SU-DHL-6 (cell line): Measurements from ENCODE around the gene DCAF5.

ENCODE experiments used
- H2AFZ ChIP-seq: fragments of 200-600 bp; sonication (generic); 2 replicates; pipeline ENCODE4 v1.6.1; 2014; ENCODE audit warnings: low read depth, mild to moderate bottlenecking, moderate library complexity, mixed read lengths, antibody characterized with exemption, low read length; ENCODE audit not compliant: severe bottlenecking
- H3F3A ChIP-seq: fragments of 200-600 bp; shearing (Covaris generic); 2 replicates; pipeline ENCODE4 v1.6.0; 2016; ENCODE audit warnings: antibody characterized with exemption, mild to moderate bottlenecking; ENCODE audit not compliant: insufficient read depth
- H3K27ac ChIP-seq: fragments of 200-600 bp; sonication (generic); 2 replicates; pipeline ENCODE4 v1.5.1; 2016; ENCODE audit warnings: low read depth, mild to moderate bottlenecking, low read length, moderate library complexity, mixed read lengths
- H3K27me3 ChIP-seq: fragments of 200-600 bp; sonication (generic), shearing (Covaris generic); 2 replicates; pipeline ENCODE4 v1.6.0; 2014; ENCODE audit warnings: mild to moderate bottlenecking, low read length
- H3K36me3 ChIP-seq: fragments of 200-600 bp; sonication (generic); 2 replicates; pipeline ENCODE4 v1.6.1; 2014; ENCODE audit warnings: mild to moderate bottlenecking, low read length, mixed read lengths
- H3K4me2 ChIP-seq: fragments of 300-600, 200-600 bp; shearing (Covaris generic), sonication (generic); 2 replicates; pipeline ENCODE4 v1.6.0; 2014; ENCODE audit warnings: low read length, low read depth, mild to moderate bottlenecking; ENCODE audit not compliant: poor library complexity, severe bottlenecking
- H3K4me3 ChIP-seq: fragments of 200-600 bp; sonication (generic); 2 replicates; pipeline ENCODE4 v1.5.1; 2014; ENCODE audit warnings: antibody characterized with exemption, low read length, mild to moderate bottlenecking, mixed read lengths; ENCODE audit not compliant: insufficient read depth, poor library complexity, severe bottlenecking
- H3K79me2 ChIP-seq: fragments of 200-600 bp; sonication (generic); 2 replicates; pipeline ENCODE4 v1.6.1; 2014; ENCODE audit warnings: mild to moderate bottlenecking, low read length, moderate library complexity; ENCODE audit not compliant: insufficient read depth
- H3K9ac ChIP-seq: fragments of 200-600 bp; sonication (generic); 2 replicates; pipeline ENCODE4 v1.7.0; 2014; ENCODE audit warnings: mild to moderate bottlenecking, low read length
- H3K9me2 ChIP-seq: fragments of 200-600 bp; sonication (generic); replicated peaks from 2 replicates; pipeline ENCODE4 v1.6.1; 2014; ENCODE audit warnings: low read length; ENCODE audit not compliant: insufficient read depth
- H3K9me3 ChIP-seq: fragments of 200-600 bp; sonication (generic); 2 replicates; pipeline ENCODE4 v1.6.1; 2014; ENCODE audit warnings: low read length, mixed read lengths; ENCODE audit not compliant: insufficient read depth
- H4K20me1 ChIP-seq: fragments of 200-600 bp; sonication (generic); 2 replicates; pipeline ENCODE4 v1.6.1; 2014; ENCODE audit warnings: low read depth, mild to moderate bottlenecking, antibody characterized with exemption, low read length, moderate library complexity, mixed read lengths
- EZH2phosphoT487 ChIP-seq: fragments of 200-600 bp; sonication (generic), shearing (Covaris generic); conservative IDR thresholded peaks from 2 replicates; pipeline ENCODE4 v1.6.1; 2018; ENCODE audit warnings: mild to moderate bottlenecking, antibody characterized with exemption, low read length, moderate library complexity, mixed read lengths
- TF ChIP-seq, protein P1 (sequence below): fragments of 200-600 bp; sonication (generic); IDR thresholded peaks from one replicate; pipeline ENCODE4 v1.5.1; 2017; ENCODE audit warnings: antibody characterized with exemption, mild to moderate bottlenecking, low read length, moderate library complexity; ENCODE audit not compliant: insufficient read depth, poor library complexity, severe bottlenecking

DCAF5 gene

GRCh38 chr14:69142101-69142500 lies 10.8 kb downstream of the DCAF5 start:
- no peaks in the 10 kb centered on the region; the same call in 1 of the 2 replicates for H4K20me1 ChIP-seq
- no peak overlapping the region for H2AFZ ChIP-seq
- no peak overlapping the region for H3K4me3 ChIP-seq
- H3K4me2 ChIP-seq = no peak overlapping the region
- H3K9ac ChIP-seq = no peak overlapping the region
- no peaks in the 10 kb centered on the region for H3K36me3 ChIP-seq
- no peak overlapping the region for H3K27ac ChIP-seq
- no peaks in the 10 kb centered on the region for H3F3A ChIP-seq
- no peaks in the 10 kb centered on the region for H3K27me3 ChIP-seq
- H3K9me2 ChIP-seq = no peaks in the 10 kb centered on the region
- H3K79me2 ChIP-seq = peaks cover 44% of the 10 kb centered on the region
- no peaks in the 10 kb centered on the region for H3K9me3 ChIP-seq
- TF ChIP-seq, protein P1, sequence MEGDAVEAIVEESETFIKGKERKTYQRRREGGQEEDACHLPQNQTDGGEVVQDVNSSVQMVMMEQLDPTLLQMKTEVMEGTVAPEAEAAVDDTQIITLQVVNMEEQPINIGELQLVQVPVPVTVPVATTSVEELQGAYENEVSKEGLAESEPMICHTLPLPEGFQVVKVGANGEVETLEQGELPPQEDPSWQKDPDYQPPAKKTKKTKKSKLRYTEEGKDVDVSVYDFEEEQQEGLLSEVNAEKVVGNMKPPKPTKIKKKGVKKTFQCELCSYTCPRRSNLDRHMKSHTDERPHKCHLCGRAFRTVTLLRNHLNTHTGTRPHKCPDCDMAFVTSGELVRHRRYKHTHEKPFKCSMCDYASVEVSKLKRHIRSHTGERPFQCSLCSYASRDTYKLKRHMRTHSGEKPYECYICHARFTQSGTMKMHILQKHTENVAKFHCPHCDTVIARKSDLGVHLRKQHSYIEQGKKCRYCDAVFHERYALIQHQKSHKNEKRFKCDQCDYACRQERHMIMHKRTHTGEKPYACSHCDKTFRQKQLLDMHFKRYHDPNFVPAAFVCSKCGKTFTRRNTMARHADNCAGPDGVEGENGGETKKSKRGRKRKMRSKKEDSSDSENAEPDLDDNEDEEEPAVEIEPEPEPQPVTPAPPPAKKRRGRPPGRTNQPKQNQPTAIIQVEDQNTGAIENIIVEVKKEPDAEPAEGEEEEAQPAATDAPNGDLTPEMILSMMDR = no peak
- TF ChIP-seq EZH2phosphoT487 = no peak

- no peak overlapping the region for H3K9ac ChIP-seq
- no peak overlapping the region for H3K4me2 ChIP-seq
- no peaks in the 10 kb centered on the region for H3K27me3 ChIP-seq
- H3K36me3 ChIP-seq = no peaks in the 10 kb centered on the region
- no peak overlapping the region for H2AFZ ChIP-seq
- H3K4me3 ChIP-seq = no peak overlapping the region
- no peak for TF ChIP-seq EZH2phosphoT487
- TF ChIP-seq, protein P1 = no peak
- no peaks in the 10 kb centered on the region for H3K9me2 ChIP-seq
- no peaks in the 10 kb centered on the region for H3F3A ChIP-seq
- H4K20me1 ChIP-seq = no peaks in the 10 kb centered on the region; the same call in 1 of the 2 replicates
- H3K79me2 ChIP-seq = peaks cover 44% of the 10 kb centered on the region
- no peaks in the 10 kb centered on the region for H3K9me3 ChIP-seq
- no peak overlapping the region for H3K27ac ChIP-seq
Observed at GRCh38 chr14:69141550-69141949, 11.4 kb downstream of the DCAF5 start.

DNA sequence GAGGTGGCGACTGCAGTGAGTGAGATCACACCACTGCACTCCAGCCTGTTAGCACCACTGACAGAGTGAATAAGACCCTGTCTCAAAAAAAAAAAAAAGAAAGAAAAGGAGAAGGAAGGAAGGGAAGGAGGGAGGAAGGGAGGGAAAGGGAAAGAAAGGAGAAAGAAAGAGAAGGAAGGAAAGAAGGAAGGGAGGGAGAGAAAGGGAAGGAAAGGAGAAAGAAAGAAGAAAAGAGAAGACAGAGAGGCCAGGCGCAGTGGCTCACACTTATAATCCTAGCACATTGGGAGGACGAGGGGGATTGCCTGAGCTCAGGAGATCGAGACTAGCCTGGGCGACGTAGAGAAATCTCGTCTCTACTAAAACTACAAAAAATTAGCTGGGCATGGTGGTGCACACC lies 13.2 kb downstream of the DCAF5 start:
- TF ChIP-seq, protein P1 = no peak
- TF ChIP-seq EZH2phosphoT487 = no peak
- H3F3A ChIP-seq = no peaks in the 10 kb centered on the region
- H3K4me3 ChIP-seq = no peak overlapping the region
- H3K9me2 ChIP-seq = no peaks in the 10 kb centered on the region
- H3K9me3 ChIP-seq = no peaks in the 10 kb centered on the region
- H3K9ac ChIP-seq = no peak overlapping the region
- no peaks in the 10 kb centered on the region; the same call in 1 of the 2 replicates for H4K20me1 ChIP-seq
- H3K36me3 ChIP-seq = no peaks in the 10 kb centered on the region
- H3K79me2 ChIP-seq = peaks cover 47% of the 10 kb centered on the region
- H3K27me3 ChIP-seq = no peaks in the 10 kb centered on the region
- H3K27ac ChIP-seq = no peak overlapping the region
- no peak overlapping the region for H2AFZ ChIP-seq
- no peak overlapping the region for H3K4me2 ChIP-seq
